ENCODE results near the gene GALE.

DNA sequence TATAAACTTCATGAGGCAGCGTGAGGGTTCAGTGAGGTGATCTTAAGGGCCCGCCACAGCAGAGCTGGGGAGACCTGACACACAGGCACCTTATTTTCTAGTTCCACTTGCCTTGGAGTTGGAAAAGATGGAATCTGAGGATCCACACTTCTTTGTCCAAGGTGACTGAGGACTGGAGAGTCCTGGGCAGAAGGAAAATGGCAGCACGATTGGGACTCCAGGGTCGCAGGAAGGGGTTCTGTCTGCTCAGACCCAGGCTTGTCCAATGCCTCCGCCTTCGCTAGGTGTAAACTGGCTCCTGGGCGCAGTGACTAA is 1.3 kb downstream of the GALE start:
- no peak for TF ChIP-seq POLR2A (IDR thresholded peaks at IDR 0.05; ENCODE audit: extremely low read depth, insufficient read length)
- TF ChIP-seq, protein P1, sequence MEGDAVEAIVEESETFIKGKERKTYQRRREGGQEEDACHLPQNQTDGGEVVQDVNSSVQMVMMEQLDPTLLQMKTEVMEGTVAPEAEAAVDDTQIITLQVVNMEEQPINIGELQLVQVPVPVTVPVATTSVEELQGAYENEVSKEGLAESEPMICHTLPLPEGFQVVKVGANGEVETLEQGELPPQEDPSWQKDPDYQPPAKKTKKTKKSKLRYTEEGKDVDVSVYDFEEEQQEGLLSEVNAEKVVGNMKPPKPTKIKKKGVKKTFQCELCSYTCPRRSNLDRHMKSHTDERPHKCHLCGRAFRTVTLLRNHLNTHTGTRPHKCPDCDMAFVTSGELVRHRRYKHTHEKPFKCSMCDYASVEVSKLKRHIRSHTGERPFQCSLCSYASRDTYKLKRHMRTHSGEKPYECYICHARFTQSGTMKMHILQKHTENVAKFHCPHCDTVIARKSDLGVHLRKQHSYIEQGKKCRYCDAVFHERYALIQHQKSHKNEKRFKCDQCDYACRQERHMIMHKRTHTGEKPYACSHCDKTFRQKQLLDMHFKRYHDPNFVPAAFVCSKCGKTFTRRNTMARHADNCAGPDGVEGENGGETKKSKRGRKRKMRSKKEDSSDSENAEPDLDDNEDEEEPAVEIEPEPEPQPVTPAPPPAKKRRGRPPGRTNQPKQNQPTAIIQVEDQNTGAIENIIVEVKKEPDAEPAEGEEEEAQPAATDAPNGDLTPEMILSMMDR (IDR thresholded peaks at IDR 0.05; ENCODE audit: low read depth, low read length): no peak
- TF ChIP-seq, protein P2, sequence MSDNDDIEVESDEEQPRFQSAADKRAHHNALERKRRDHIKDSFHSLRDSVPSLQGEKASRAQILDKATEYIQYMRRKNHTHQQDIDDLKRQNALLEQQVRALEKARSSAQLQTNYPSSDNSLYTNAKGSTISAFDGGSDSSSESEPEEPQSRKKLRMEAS (IDR thresholded peaks at IDR 0.05; ENCODE audit: low read depth, low read length): no peak
- no peak for TF ChIP-seq MYC (IDR thresholded peaks at IDR 0.05; ENCODE audit: low read depth, low read length)
